ENCODE data around the gene TCL1A.
"Not testable (repeated sequence)": the region's sequence is repeated elsewhere in the genome, so short reads cannot be mapped to it uniquely, and the experiment has no call there.

Gene TCL1A

DNA sequence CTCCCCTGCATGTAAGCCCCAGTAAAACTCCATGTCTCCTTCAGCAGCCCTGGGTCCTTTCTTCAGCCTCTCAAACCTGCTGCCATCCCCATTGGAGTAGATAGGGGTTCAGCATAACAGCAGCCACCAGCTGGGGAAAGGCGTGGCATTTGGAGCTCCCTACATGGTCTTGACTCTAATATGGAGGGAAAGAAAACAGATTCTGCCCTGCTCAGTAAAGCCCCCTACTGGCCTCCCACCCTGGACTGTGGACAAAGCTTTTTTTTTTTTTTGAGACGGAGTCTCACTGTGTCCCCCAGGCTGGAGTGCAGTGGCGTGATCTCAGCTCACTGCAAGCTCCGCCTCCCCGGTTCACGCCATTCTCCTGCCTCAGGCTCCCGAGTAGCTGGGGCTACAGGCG lies 48.4 kb downstream of the TCL1A start:
- not testable (repeated sequence) for H3K4me3 ChIP-seq (ENCODE audit: low read length in 2 of 2); H3K27ac ChIP-seq (replicated peaks; ENCODE audit: low read length); H2BK15ac ChIP-seq (ENCODE audit: low read length); H3K36me3 ChIP-seq (replicated peaks in 1 of 2; ENCODE audit: control insufficient read depth in 2 of 2, insufficient read depth in 2 of 2, low read length in 2 of 2); H3K14ac ChIP-seq (ENCODE audit: low read length); H4K91ac ChIP-seq (ENCODE audit: low read depth, low read length, poor library complexity); H2AFZ ChIP-seq (ENCODE audit: low read length); H4K8ac ChIP-seq (ENCODE audit: low read depth, low read length); H3K9ac ChIP-seq (ENCODE audit: low read depth, low read length, poor library complexity); H2BK12ac ChIP-seq (ENCODE audit: low read length); H3K4ac ChIP-seq (ENCODE audit: low read length); H3K4me1 ChIP-seq (ENCODE audit: control insufficient read depth in 2 of 2, insufficient read depth in 1 of 2, low read depth in 1 of 2, low read length in 2 of 2); H3K18ac ChIP-seq (ENCODE audit: low read length); H2AK5ac ChIP-seq (ENCODE audit: low read depth, low read length); H2BK120ac ChIP-seq (ENCODE audit: low read depth, low read length); H2BK5ac ChIP-seq (ENCODE audit: low read length); H3K4me2 ChIP-seq (ENCODE audit: insufficient read depth, low read length, poor library complexity, severe bottlenecking); H3K9me3 ChIP-seq (replicated peaks in 1 of 2; ENCODE audit: control insufficient read depth in 2 of 2, insufficient read depth in 1 of 2, low read depth in 1 of 2, low read length in 2 of 2); DNase-seq (ENCODE audit: low spot score); H3K79me1 ChIP-seq (ENCODE audit: low read depth, low read length); H3K23ac ChIP-seq (ENCODE audit: low read depth, low read length, poor library complexity)
- no CpG with 5 or more reads among the region's 8 CpGs for WGBS, 2 donors (ENCODE audit: extremely low coverage in 2 of 2, insufficient read length in 2 of 2, insufficient replicate concordance in 1 of 2)
- H3K27me3 ChIP-seq (ENCODE audit: control insufficient read depth in 3 of 3, insufficient read depth in 3 of 3, low read depth in 1 of 3, low read length in 3 of 3): peaks cover 0 to 13% (median 0%) of the 10 kb centered on the region in 3 experiments

GRCh38 chr14:95664546-95664945 lies 49.4 kb downstream of the TCL1A start:
- Histone ChIP-seq H3K4me1 (ENCODE audit: control insufficient read depth in 2 of 2, insufficient read depth in 1 of 2, low read depth in 1 of 2, low read length in 2 of 2) (peaks cover 0 to 8% of the 10 kb centered on the region in 2 donors), H3K9me3 (replicated peaks in 1 of 2; ENCODE audit: control insufficient read depth in 2 of 2, insufficient read depth in 1 of 2, low read depth in 1 of 2, low read length in 2 of 2) (no peaks in the 10 kb centered on the region), H3K79me1 (ENCODE audit: low read depth, low read length) (no peaks in the 10 kb centered on the region), H3K9ac (ENCODE audit: low read depth, low read length, poor library complexity) (no peak overlapping the region), H2BK120ac (ENCODE audit: low read depth, low read length) (no peak overlapping the region), H3K36me3 (replicated peaks in 1 of 2; ENCODE audit: control insufficient read depth in 2 of 2, insufficient read depth in 2 of 2, low read length in 2 of 2) (no peaks in the 10 kb centered on the region), H3K27me3 (ENCODE audit: control insufficient read depth in 3 of 3, insufficient read depth in 3 of 3, low read depth in 1 of 3, low read length in 3 of 3) (peaks cover 0 to 10% (median 0%) of the 10 kb centered on the region in 3 experiments), H4K91ac (ENCODE audit: low read depth, low read length, poor library complexity) (no peak overlapping the region), H3K4ac (ENCODE audit: low read length) (peak overlapping the region; percentile 28), H2BK12ac (ENCODE audit: low read length) (no peak overlapping the region), H3K18ac (ENCODE audit: low read length) (no peak overlapping the region), H3K27ac (replicated peaks; ENCODE audit: low read length) (no peak overlapping the region), H3K23ac (ENCODE audit: low read depth, low read length, poor library complexity) (no peak overlapping the region), H2BK15ac (ENCODE audit: low read length) (peak overlapping the region; percentile 47), H2AFZ (ENCODE audit: low read length) (no peak overlapping the region), H3K4me2 (ENCODE audit: insufficient read depth, low read length, poor library complexity, severe bottlenecking) (no peak overlapping the region), H3K4me3 (ENCODE audit: low read length in 2 of 2) (no peak overlapping the region), H3K14ac (ENCODE audit: low read length) (peak overlapping the region; percentile 13), H2BK5ac (ENCODE audit: low read length) (no peak overlapping the region), H2AK5ac (ENCODE audit: low read depth, low read length) (peak overlapping the region; percentile 61), H4K8ac (ENCODE audit: low read depth, low read length) (no peak overlapping the region)
- no peak for DNase-seq (ENCODE audit: low spot score)
- WGBS, 2 donors (ENCODE audit: extremely low coverage in 2 of 2, insufficient read length in 2 of 2, insufficient replicate concordance in 1 of 2): no CpG with 5 or more reads among the region's 8 CpGs

DNA sequence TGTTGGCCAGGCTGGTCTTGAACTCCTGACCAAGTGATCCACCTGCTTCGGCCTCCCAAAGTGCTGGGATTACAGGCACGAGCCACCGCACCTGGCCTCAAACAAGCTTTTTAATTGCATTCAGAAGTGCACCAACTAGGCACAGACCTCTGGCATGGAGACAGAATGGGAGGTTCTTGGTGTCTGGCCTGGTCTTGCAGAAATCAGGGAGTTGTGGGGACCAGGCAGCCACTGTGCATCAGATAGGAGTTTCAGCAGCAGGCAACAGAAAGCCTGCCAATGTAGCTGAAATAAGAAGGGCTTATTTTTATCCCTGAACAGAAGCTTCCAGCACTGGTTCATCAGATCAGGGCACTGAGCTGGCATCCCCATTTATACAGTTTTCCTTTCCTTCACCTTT lies 49.9 kb downstream of the TCL1A start:
- H2AK5ac ChIP-seq (ENCODE audit: low read depth, low read length): no peak overlapping the region
- H3K4ac ChIP-seq (ENCODE audit: low read length): no peak overlapping the region
- no peak overlapping the region for H4K8ac ChIP-seq (ENCODE audit: low read depth, low read length)
- H3K18ac ChIP-seq (ENCODE audit: low read length): no peak overlapping the region
- no peak overlapping the region for H4K91ac ChIP-seq (ENCODE audit: low read depth, low read length, poor library complexity)
- H3K4me2 ChIP-seq (ENCODE audit: insufficient read depth, low read length, poor library complexity, severe bottlenecking): no peak overlapping the region
- H3K36me3 ChIP-seq (replicated peaks in 1 of 2; ENCODE audit: control insufficient read depth in 2 of 2, insufficient read depth in 2 of 2, low read length in 2 of 2): no peaks in the 10 kb centered on the region
- peak overlapping the region; percentile 47 for H2BK15ac ChIP-seq (ENCODE audit: low read length)
- DNase-seq (ENCODE audit: low spot score): no peak
- H3K23ac ChIP-seq (ENCODE audit: low read depth, low read length, poor library complexity): no peak overlapping the region
- H3K9me3 ChIP-seq (replicated peaks in 1 of 2; ENCODE audit: control insufficient read depth in 2 of 2, insufficient read depth in 1 of 2, low read depth in 1 of 2, low read length in 2 of 2): no peaks in the 10 kb centered on the region
- no peak overlapping the region for H2BK12ac ChIP-seq (ENCODE audit: low read length)
- H2BK5ac ChIP-seq (ENCODE audit: low read length): no peak overlapping the region
- H3K79me1 ChIP-seq (ENCODE audit: low read depth, low read length): no peaks in the 10 kb centered on the region
- peaks cover 0 to 7% (median 0%) of the 10 kb centered on the region in 3 experiments for H3K27me3 ChIP-seq (ENCODE audit: control insufficient read depth in 3 of 3, insufficient read depth in 3 of 3, low read depth in 1 of 3, low read length in 3 of 3)
- H3K4me3 ChIP-seq (ENCODE audit: low read length in 2 of 2): no peak overlapping the region
- H3K9ac ChIP-seq (ENCODE audit: low read depth, low read length, poor library complexity): no peak overlapping the region
- no peak overlapping the region for H3K14ac ChIP-seq (ENCODE audit: low read length)
- no peak overlapping the region for H2BK120ac ChIP-seq (ENCODE audit: low read depth, low read length)
- no CpG with 5 or more reads among the region's 3 CpGs for WGBS, 2 donors (ENCODE audit: extremely low coverage in 2 of 2, insufficient read length in 2 of 2, insufficient replicate concordance in 1 of 2)
- H3K4me1 ChIP-seq (ENCODE audit: control insufficient read depth in 2 of 2, insufficient read depth in 1 of 2, low read depth in 1 of 2, low read length in 2 of 2): peaks cover 0 to 8% of the 10 kb centered on the region in 2 donors
- no peak overlapping the region for H2AFZ ChIP-seq (ENCODE audit: low read length)
- H3K27ac ChIP-seq (replicated peaks; ENCODE audit: low read length): no peak overlapping the region

- Histone ChIP-seq H4K8ac (ENCODE audit: low read depth, low read length) (no peak overlapping the region), H3K4ac (ENCODE audit: low read length) (no peak overlapping the region), H3K9me3 (replicated peaks in 1 of 2; ENCODE audit: control insufficient read depth in 2 of 2, insufficient read depth in 1 of 2, low read depth in 1 of 2, low read length in 2 of 2) (no peaks in the 10 kb centered on the region), H3K27me3 (ENCODE audit: control insufficient read depth in 3 of 3, insufficient read depth in 3 of 3, low read depth in 1 of 3, low read length in 3 of 3) (peaks cover 0 to 7% (median 0%) of the 10 kb centered on the region in 3 experiments), H3K27ac (replicated peaks; ENCODE audit: low read length) (no peak overlapping the region), H2AK5ac (ENCODE audit: low read depth, low read length) (no peak overlapping the region), H2BK5ac (ENCODE audit: low read length) (no peak overlapping the region), H3K9ac (ENCODE audit: low read depth, low read length, poor library complexity) (no peak overlapping the region), H3K4me2 (ENCODE audit: insufficient read depth, low read length, poor library complexity, severe bottlenecking) (no peak overlapping the region), H3K4me1 (ENCODE audit: control insufficient read depth in 2 of 2, insufficient read depth in 1 of 2, low read depth in 1 of 2, low read length in 2 of 2) (peaks cover 0 to 8% of the 10 kb centered on the region in 2 donors), H2AFZ (ENCODE audit: low read length) (no peak overlapping the region), H4K91ac (ENCODE audit: low read depth, low read length, poor library complexity) (no peak overlapping the region), H2BK12ac (ENCODE audit: low read length) (no peak overlapping the region), H3K4me3 (ENCODE audit: low read length in 2 of 2) (no peak overlapping the region), H3K23ac (ENCODE audit: low read depth, low read length, poor library complexity) (no peak overlapping the region), H3K14ac (ENCODE audit: low read length) (no peak overlapping the region), H3K36me3 (replicated peaks in 1 of 2; ENCODE audit: control insufficient read depth in 2 of 2, insufficient read depth in 2 of 2, low read length in 2 of 2) (no peaks in the 10 kb centered on the region), H2BK15ac (ENCODE audit: low read length) (no peak overlapping the region), H3K79me1 (ENCODE audit: low read depth, low read length) (no peaks in the 10 kb centered on the region), H3K18ac (ENCODE audit: low read length) (no peak overlapping the region), H2BK120ac (ENCODE audit: low read depth, low read length) (no peak overlapping the region)
- DNase-seq (ENCODE audit: low spot score): no peak
- WGBS, 2 donors (ENCODE audit: extremely low coverage in 2 of 2, insufficient read length in 2 of 2, insufficient replicate concordance in 1 of 2): no CpG with 5 or more reads among the region's 5 CpGs
Measured at GRCh38 chr14:95663226-95663797, 50.6 kb downstream of the TCL1A start.

All from neuronal stem cell (in vitro differentiated cells).